Nephron progenitor cell (in vitro differentiated cells): ENCODE measurements around the gene ADRB1.
A peak's percentile ranks its signal among the peaks of the same experiment; 100 is the strongest.

Source experiments
- DNase-seq: peaks from one replicate; pipeline ENCODE4 v3.0.0; 2021
- H3K27ac Mint-ChIP-seq: 2 replicates; pipeline ENCODE4 v1.8.0; 2021; ENCODE audit warnings: mild to moderate bottlenecking, moderate library complexity, mixed read lengths
- H3K27me3 Mint-ChIP-seq: 2 replicates; pipeline ENCODE4 v1.8.0; 2021; ENCODE audit warnings: mild to moderate bottlenecking, low read depth, mixed read lengths; ENCODE audit not compliant: poor library complexity
- H3K36me3 Mint-ChIP-seq: 2 replicates; pipeline ENCODE4 v1.8.0; 2021; ENCODE audit warnings: low read depth, mixed read lengths
- H3K4me1 Mint-ChIP-seq: 2 replicates; pipeline ENCODE4 v1.8.0; 2021; ENCODE audit warnings: mixed read lengths
- H3K4me3 Mint-ChIP-seq: 2 replicates; pipeline ENCODE4 v1.8.0; 2021; ENCODE audit warnings: mild to moderate bottlenecking, moderate library complexity, mixed read lengths
- H3K9me3 Mint-ChIP-seq: 2 replicates; pipeline ENCODE4 v1.8.0; 2021; ENCODE audit warnings: mild to moderate bottlenecking, moderate library complexity, mixed read lengths
- TF ChIP-seq, protein P1 (sequence below): fragments of 200-600 bp; sonication (generic); IDR thresholded peaks from 2 replicates; pipeline ENCODE4 v1.5.0; 2021; ENCODE audit warnings: antibody characterized with exemption

The ADRB1 gene

DNA sequence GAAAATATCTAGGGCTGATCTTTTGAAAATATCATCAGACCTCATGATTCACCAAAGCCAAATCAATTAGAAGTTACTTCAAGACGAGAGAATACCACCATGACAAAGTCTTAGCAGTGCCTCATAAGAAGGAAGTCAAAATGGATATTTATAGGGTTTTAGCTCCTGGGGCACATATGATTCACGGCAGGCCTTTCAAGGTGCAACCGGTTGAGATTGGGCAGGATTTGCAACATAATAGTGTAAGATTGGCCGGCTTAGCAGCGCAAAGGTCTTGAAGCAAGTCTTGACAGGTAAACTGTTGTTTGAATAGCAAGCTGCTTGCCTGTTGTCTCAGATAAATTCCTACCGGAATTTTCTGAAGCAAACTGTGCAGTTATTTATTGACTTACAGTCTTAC lies 17.5 kb downstream of the ADRB1 start:
- Mint-ChIP-seq H3K4me3 (no peak overlapping the region), H3K9me3 (no peaks in the 10 kb centered on the region), H3K4me1 (peaks cover 24% of the 10 kb centered on the region), H3K27ac (no peak overlapping the region), H3K36me3 (no peaks in the 10 kb centered on the region), H3K27me3 (peaks cover 18% of the 10 kb centered on the region)
- TF ChIP-seq, protein P1, sequence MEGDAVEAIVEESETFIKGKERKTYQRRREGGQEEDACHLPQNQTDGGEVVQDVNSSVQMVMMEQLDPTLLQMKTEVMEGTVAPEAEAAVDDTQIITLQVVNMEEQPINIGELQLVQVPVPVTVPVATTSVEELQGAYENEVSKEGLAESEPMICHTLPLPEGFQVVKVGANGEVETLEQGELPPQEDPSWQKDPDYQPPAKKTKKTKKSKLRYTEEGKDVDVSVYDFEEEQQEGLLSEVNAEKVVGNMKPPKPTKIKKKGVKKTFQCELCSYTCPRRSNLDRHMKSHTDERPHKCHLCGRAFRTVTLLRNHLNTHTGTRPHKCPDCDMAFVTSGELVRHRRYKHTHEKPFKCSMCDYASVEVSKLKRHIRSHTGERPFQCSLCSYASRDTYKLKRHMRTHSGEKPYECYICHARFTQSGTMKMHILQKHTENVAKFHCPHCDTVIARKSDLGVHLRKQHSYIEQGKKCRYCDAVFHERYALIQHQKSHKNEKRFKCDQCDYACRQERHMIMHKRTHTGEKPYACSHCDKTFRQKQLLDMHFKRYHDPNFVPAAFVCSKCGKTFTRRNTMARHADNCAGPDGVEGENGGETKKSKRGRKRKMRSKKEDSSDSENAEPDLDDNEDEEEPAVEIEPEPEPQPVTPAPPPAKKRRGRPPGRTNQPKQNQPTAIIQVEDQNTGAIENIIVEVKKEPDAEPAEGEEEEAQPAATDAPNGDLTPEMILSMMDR = no peak
- no peak for DNase-seq

DNA sequence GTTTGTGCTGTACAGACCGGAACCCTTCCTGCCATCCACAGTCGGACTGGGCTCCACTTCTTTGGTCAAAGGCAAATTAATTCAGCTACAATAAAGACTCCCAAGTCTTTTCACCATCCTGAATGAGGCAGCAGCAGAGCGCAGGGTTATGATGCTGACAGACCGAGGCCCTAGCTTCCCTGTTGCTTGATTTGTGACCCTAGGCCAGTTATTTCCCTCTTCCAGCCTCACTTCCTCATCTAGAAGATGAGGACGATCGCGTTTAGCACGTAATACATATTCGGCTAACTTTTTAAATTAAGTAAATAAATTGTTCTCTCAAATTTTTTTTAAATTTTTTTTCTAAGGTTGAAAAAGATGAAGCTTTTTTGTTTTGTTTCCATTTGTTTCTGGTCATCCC lies 18.1 kb downstream of the ADRB1 start:
- H3K4me3 Mint-ChIP-seq = no peak overlapping the region
- H3K9me3 Mint-ChIP-seq = no peaks in the 10 kb centered on the region
- no peak overlapping the region for H3K27ac Mint-ChIP-seq
- TF ChIP-seq, protein P1 = no peak
- H3K36me3 Mint-ChIP-seq = no peaks in the 10 kb centered on the region
- DNase-seq = no peak
- peaks cover 29% of the 10 kb centered on the region for H3K4me1 Mint-ChIP-seq
- H3K27me3 Mint-ChIP-seq = peaks cover 14% of the 10 kb centered on the region

GRCh38 chr10:114064151-114065048 lies 20.7 kb downstream of the ADRB1 start:
- Mint-ChIP-seq H3K36me3 (no peaks in the 10 kb centered on the region), H3K27ac (no peak overlapping the region), H3K9me3 (no peaks in the 10 kb centered on the region), H3K4me1 (peaks cover 43% of the 10 kb centered on the region), H3K27me3 (peaks cover 14% of the 10 kb centered on the region), H3K4me3 (no peak overlapping the region)
- TF ChIP-seq, protein P1 = no peak
- DNase-seq = no peak

DNA sequence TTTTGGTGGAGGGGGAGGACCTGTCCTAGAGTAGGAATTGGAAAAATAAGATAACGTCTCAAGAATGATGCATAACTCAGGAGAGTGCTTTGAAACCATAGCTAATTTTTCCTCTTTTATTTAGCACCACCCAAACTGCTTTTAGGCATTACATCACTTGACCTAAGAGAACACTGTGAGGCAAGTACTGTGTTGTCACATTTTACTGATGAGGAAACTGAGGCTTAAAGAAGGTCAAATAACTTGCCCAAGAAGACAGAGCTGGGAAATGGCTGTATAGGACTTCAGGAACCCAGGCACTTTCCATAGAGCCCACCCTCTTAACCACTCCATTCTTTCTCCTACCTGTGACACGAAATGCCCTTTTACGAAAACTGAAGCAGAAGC lies 21.4 kb downstream of the ADRB1 start:
- H3K36me3 Mint-ChIP-seq = no peaks in the 10 kb centered on the region
- TF ChIP-seq, protein P1 = no peak
- DNase-seq = no peak
- H3K9me3 Mint-ChIP-seq = no peaks in the 10 kb centered on the region
- peaks cover 14% of the 10 kb centered on the region for H3K27me3 Mint-ChIP-seq
- H3K27ac Mint-ChIP-seq = no peak overlapping the region
- H3K4me3 Mint-ChIP-seq = no peak overlapping the region
- H3K4me1 Mint-ChIP-seq = peaks cover 43% of the 10 kb centered on the region

DNA sequence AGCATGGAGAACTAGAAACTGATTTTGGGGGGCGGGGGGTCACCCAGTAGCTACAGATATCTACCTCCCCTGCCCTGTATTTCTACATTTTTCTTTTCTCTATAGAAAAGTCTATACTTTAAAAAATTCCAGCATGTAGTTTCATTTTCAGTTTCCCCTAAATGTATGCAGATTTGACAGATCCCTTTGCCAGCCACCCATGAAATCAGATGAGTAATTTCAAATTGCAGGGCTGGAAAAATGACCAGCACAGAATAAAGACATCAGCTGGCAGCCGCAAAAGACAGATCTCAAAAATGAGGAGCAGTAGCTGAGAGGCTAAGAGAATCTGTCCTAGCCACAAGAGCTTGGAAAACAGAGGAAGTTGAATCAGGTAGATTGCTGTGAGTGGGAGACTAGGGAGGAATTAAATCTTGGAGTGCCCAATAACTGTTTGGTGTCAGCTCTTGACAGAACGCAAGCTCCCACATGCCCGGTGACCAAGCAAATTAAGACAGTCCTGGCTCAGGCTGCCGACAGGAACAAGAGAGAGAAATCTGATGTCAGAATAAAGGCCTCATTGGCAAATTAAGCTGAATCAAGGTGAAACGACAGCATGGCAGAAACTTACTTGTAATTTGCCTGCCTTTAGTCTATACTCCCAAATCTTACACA lies 24.5 kb downstream of the ADRB1 start:
- Mint-ChIP-seq H3K4me1 (peaks cover 39% of the 10 kb centered on the region), H3K36me3 (no peaks in the 10 kb centered on the region), H3K9me3 (no peaks in the 10 kb centered on the region), H3K4me3 (no peak overlapping the region), H3K27ac (peak overlapping the region; percentile 86), H3K27me3 (peaks cover 3% of the 10 kb centered on the region)
- DNase-seq = no peak
- TF ChIP-seq, protein P1 = no peak
